GM12874 (cell line): Measurements from ENCODE around the gene MRPS27.

ENCODE experiments used
- CTCF ChIP-seq: IDR thresholded peaks from 2 replicates; pipeline ENCODE4 v1.5.1; 2011; ENCODE audit warnings: low read depth, mild to moderate bottlenecking, control low read depth, low read length, moderate library complexity; ENCODE audit not compliant: insufficient read depth

MRPS27 gene

GRCh38 chr5:72226950-72227349, 93.1 kb downstream of the MRPS27 start:
- no peak for TF ChIP-seq CTCF

- no peak for TF ChIP-seq CTCF
Observed at GRCh38 chr5:72225741-72226140, 94.3 kb downstream of the MRPS27 start.

GRCh38 chr5:72224946-72225463, 95.0 kb downstream of the MRPS27 start:
- no peak for TF ChIP-seq CTCF

GRCh38 chr5:72223371-72223770, 96.7 kb downstream of the MRPS27 start:
- no peak for TF ChIP-seq CTCF

GRCh38 chr5:72222521-72222920, 97.5 kb downstream of the MRPS27 start:
- no peak for TF ChIP-seq CTCF

GRCh38 chr5:72221541-72221940, 98.5 kb downstream of the MRPS27 start:
- TF ChIP-seq CTCF, result no peak

GRCh38 chr5:72221099-72221498, 98.9 kb downstream of the MRPS27 start:
- TF ChIP-seq CTCF, result no peak
